CD14-positive monocyte (primary cell): Measurements from ENCODE around the gene CNOT11. TPM values are rescaled to one million over a fixed set of nuclear protein-coding genes. Genes with fewer than 3 reads are reported as not detected.
"Not testable (repeated sequence)": the region's sequence is repeated elsewhere in the genome, so short reads cannot be mapped to it uniquely, and the experiment has no call there.

Experiments used
- DNase-seq, 3 donors: peaks; one replicate each; pipeline ENCODE4 v3.0.0-alpha.2; 2011 to 2022
- H2AFZ ChIP-seq: 2 replicates; pipeline ENCODE4 v1.6.0; 2012; ENCODE audit warnings: mild to moderate bottlenecking, low read depth, low read length, inconsistent platforms; ENCODE audit not compliant: insufficient read depth, poor library complexity, severe bottlenecking
- H3K27ac ChIP-seq, 2 donors: 1 replicate in 1 of 2; 2 replicates in 1 of 2; pipeline ENCODE4 v1.5.1; 2012 to 2013; ENCODE audit warnings: low read length in 2 of 2, control low read depth in 1 of 2, inconsistent platforms in 1 of 2, low read depth in 1 of 2, mild to moderate bottlenecking in 1 of 2
- H3K27me3 ChIP-seq, 2 donors: one replicate each; pipeline versions ENCODE4 v1.6.0 to v1.6.1; 2011 to 2013; ENCODE audit warnings: low read length in 2 of 2; ENCODE audit not compliant: control insufficient read depth in 2 of 2, insufficient read depth in 2 of 2
- H3K36me3 ChIP-seq, 2 donors: replicated peaks in 1 of 2; 1 replicate in 1 of 2; 2 replicates in 1 of 2; pipeline versions ENCODE4 v1.5.1 to v1.6.1; 2012 to 2013; ENCODE audit warnings: low read length in 2 of 2, control low read depth in 1 of 2, inconsistent platforms in 1 of 2, mild to moderate bottlenecking in 1 of 2; ENCODE audit not compliant: insufficient read depth in 2 of 2, control insufficient read depth in 1 of 2
- H3K4me1 ChIP-seq, 2 donors: 1 replicate in 1 of 2; 2 replicates in 1 of 2; pipeline versions ENCODE4 v1.5.1 to v1.6.1; 2012 to 2013; ENCODE audit warnings: low read length in 2 of 2, control low read depth in 1 of 2, inconsistent platforms in 1 of 2, mild to moderate bottlenecking in 1 of 2, moderate library complexity in 1 of 2; ENCODE audit not compliant: insufficient read depth in 2 of 2, control insufficient read depth in 1 of 2
- H3K4me2 ChIP-seq: replicated peaks from 2 replicates; pipeline ENCODE3; 2012; ENCODE audit warnings: low read length, moderate library complexity, mild to moderate bottlenecking; ENCODE audit not compliant: poor library complexity, severe bottlenecking; ENCODE audit errors: extremely low read depth
- H3K4me3 ChIP-seq, 3 experiments: fragments of 200-600 bp in 1 of 3; sonication (generic) in 1 of 3; replicated peaks in 1 of 3; 1 replicate in 2 of 3; 2 replicates in 1 of 3; pipeline ENCODE4 v1.5.1; 2011 to 2013; ENCODE audit warnings: low read length in 3 of 3, mild to moderate bottlenecking in 3 of 3, control low read depth in 2 of 3, low read depth in 2 of 3, inconsistent platforms in 1 of 3, moderate library complexity in 1 of 3
- H3K79me2 ChIP-seq: 2 replicates; pipeline ENCODE4 v1.6.0; 2012; ENCODE audit warnings: mild to moderate bottlenecking, control low read depth, inconsistent platforms, low read length, moderate library complexity; ENCODE audit not compliant: insufficient read depth
- H3K9ac ChIP-seq: 2 replicates; pipeline ENCODE4 v1.6.0; 2017; ENCODE audit warnings: low read length, mild to moderate bottlenecking; ENCODE audit not compliant: insufficient read depth, poor library complexity, severe bottlenecking
- H3K9me3 ChIP-seq, 2 donors: replicated peaks in 1 of 2; 1 replicate in 1 of 2; 2 replicates in 1 of 2; pipeline versions ENCODE4 v1.5.1 to v1.6.1; 2012 to 2013; ENCODE audit warnings: low read length in 2 of 2, control low read depth in 1 of 2; ENCODE audit not compliant: control insufficient read depth in 1 of 2, insufficient read depth in 1 of 2
- H4K20me1 ChIP-seq: 2 replicates; pipeline ENCODE4 v1.6.0; 2012; ENCODE audit warnings: mild to moderate bottlenecking, low read length, control low read depth, moderate library complexity; ENCODE audit not compliant: insufficient read depth
- H3K27ac Mint-ChIP-seq, 7 donors: one replicate each; pipeline ENCODE4 v1.8.0; 2020; ENCODE audit warnings: mild to moderate bottlenecking in 7 of 7, mixed read lengths in 7 of 7, moderate library complexity in 6 of 7, inconsistent platforms in 2 of 7
- H3K27me3 Mint-ChIP-seq, 3 donors: one replicate each; pipeline ENCODE4 v1.8.0; 2021 to 2022; ENCODE audit warnings: low read depth in 3 of 3, mild to moderate bottlenecking in 3 of 3, mixed read lengths in 3 of 3, moderate library complexity in 3 of 3, inconsistent platforms in 1 of 3
- H3K36me3 Mint-ChIP-seq, 2 donors: one replicate each; pipeline ENCODE4 v1.8.0; 2020; ENCODE audit warnings: mixed read lengths in 2 of 2, inconsistent platforms in 1 of 2, mild to moderate bottlenecking in 1 of 2
- H3K4me1 Mint-ChIP-seq: one replicate; pipeline ENCODE4 v1.8.0; 2020; ENCODE audit warnings: mild to moderate bottlenecking, mixed read lengths
- H3K4me3 Mint-ChIP-seq, 2 donors: one replicate each; pipeline ENCODE4 v1.8.0; 2020; ENCODE audit warnings: mild to moderate bottlenecking in 2 of 2, mixed read lengths in 2 of 2, moderate library complexity in 1 of 2
- H3K9me3 Mint-ChIP-seq, 7 donors: one replicate each; pipeline ENCODE4 v1.8.0; 2020 to 2022; ENCODE audit warnings: mixed read lengths in 7 of 7, mild to moderate bottlenecking in 6 of 7, moderate library complexity in 6 of 7, inconsistent platforms in 2 of 7
- CTCF ChIP-seq: fragments of 200-600 bp; IDR thresholded peaks from one replicate; pipeline ENCODE4 v1.8.0; 2022; ENCODE audit warnings: antibody characterized with exemption, mild to moderate bottlenecking
- WGBS: methylation state at CpG from one replicate; pipeline ENCODE4 v1.1.5; 2013; ENCODE audit warnings: missing lambda C conversion rate; ENCODE audit not compliant: insufficient coverage; 5-methylcytosine and 5-hydroxymethylcytosine counted together
- intact Hi-C, 2 donors: fragments of 100-400 bp; cut with micrococcal nuclease; formaldehyde crosslinking; loops; one replicate each; pipeline versions ENCODE4 v1.15.0 to v1.15.1; 2023
- polyA plus RNA-seq, 3 donors: library from polyadenylated mRNA; depleted of rRNA in 1 of 3; unstranded in 2 of 3; stranded (reverse) in 1 of 3; fragments of 300-500 nt in 2 of 3; fragments of >200 nt in 1 of 3; fragmentation: Illumina TruSeq in 2 of 3; gene quantifications; 1 replicate in 2 of 3; 2 replicates in 1 of 3; pipeline ENCODE4 v1.2.3, GENCODE V29; 2012 to 2021

Gene CNOT11
- polyA plus RNA-seq, 3 donors, result 38.2 to 39.0 (median 38.4) TPM

GRCh38 chr2:101249826-101250225 lies 2.9 kb upstream of the CNOT11 start:
- no peak for DNase-seq
- Histone ChIP-seq H3K9me3 (no peaks in the 10 kb centered on the region), H3K36me3 (no peaks in the 10 kb centered on the region), H3K79me2 (peaks cover 21% of the 10 kb centered on the region), H3K9ac (no peak overlapping the region), H3K4me2 (no peak overlapping the region), H3K4me3 (no peak overlapping the region), H3K27me3 (no peaks in the 10 kb centered on the region), H4K20me1 (peaks cover 17% of the 10 kb centered on the region), H2AFZ (no peak overlapping the region), H3K4me1 (peaks cover 23 to 26% of the 10 kb centered on the region in 2 donors), H3K27ac (no peak overlapping the region)
- no peak for TF ChIP-seq CTCF
- no peak overlapping the region for H3K27ac Mint-ChIP-seq
- no peaks in the 10 kb centered on the region for H3K36me3 Mint-ChIP-seq
- H3K4me1 Mint-ChIP-seq, result peaks cover 29% of the 10 kb centered on the region
- peaks cover 0 to 4% (median 2%) of the 10 kb centered on the region in 7 donors for H3K9me3 Mint-ChIP-seq
- WGBS, result 72% methylated on average over 4 of the region's 5 CpGs
- H3K27me3 Mint-ChIP-seq, result no peaks in the 10 kb centered on the region
- no peak overlapping the region for H3K4me3 Mint-ChIP-seq
- intact Hi-C loops, result loop anchor here (5.0 to 10.0 kb wide), 2 partner anchors 57 to 95 kb away; partner anchors contain the start of genes RNF149 (in 2 of the 2) and TBC1D8 (in 1 of the 2)

- H3K36me3 ChIP-seq, H3K4me3 ChIP-seq, H3K9me3 ChIP-seq, H3K9ac ChIP-seq, DNase-seq, H3K4me3 Mint-ChIP-seq, H3K27me3 ChIP-seq, H3K9me3 Mint-ChIP-seq, H3K27ac ChIP-seq, H3K27me3 Mint-ChIP-seq, H3K36me3 Mint-ChIP-seq, H2AFZ ChIP-seq, H3K4me2 ChIP-seq: not testable (repeated sequence)
- Histone ChIP-seq H3K79me2 (peaks cover 36% of the 10 kb centered on the region), H3K4me1 (peaks cover 28 to 40% of the 10 kb centered on the region in 2 donors), H4K20me1 (peaks cover 31% of the 10 kb centered on the region)
- H3K27ac Mint-ChIP-seq, result peak overlapping the region in 1 of 7 donors; percentile 33
- intact Hi-C loops, result loop anchor here (5.0 to 10.0 kb wide), 2 partner anchors 56 to 97 kb away; partner anchors contain the start of genes RNF149 (in 2 of the 2) and TBC1D8 (in 1 of the 2)
- peaks cover 41% of the 10 kb centered on the region for H3K4me1 Mint-ChIP-seq
- 94% methylated on average over 7 of the region's 10 CpGs for WGBS
Observed at GRCh38 chr2:101251246-101251781, 1.4 kb upstream of the CNOT11 start.
